ENCODE data around the gene LRRK1.
"Not testable (repeated sequence)": the region's sequence is repeated elsewhere in the genome, so short reads cannot be mapped to it uniquely, and the experiment has no call there.

The LRRK1 gene

GRCh38 chr15:101071651-101072050 lies 152.5 kb downstream of the LRRK1 start:
- no peak for DNase-seq (ENCODE audit: low spot score)

- not testable (repeated sequence) for DNase-seq (ENCODE audit: low spot score)
Observed at GRCh38 chr15:101072235-101072634, 153.1 kb downstream of the LRRK1 start.

DNA sequence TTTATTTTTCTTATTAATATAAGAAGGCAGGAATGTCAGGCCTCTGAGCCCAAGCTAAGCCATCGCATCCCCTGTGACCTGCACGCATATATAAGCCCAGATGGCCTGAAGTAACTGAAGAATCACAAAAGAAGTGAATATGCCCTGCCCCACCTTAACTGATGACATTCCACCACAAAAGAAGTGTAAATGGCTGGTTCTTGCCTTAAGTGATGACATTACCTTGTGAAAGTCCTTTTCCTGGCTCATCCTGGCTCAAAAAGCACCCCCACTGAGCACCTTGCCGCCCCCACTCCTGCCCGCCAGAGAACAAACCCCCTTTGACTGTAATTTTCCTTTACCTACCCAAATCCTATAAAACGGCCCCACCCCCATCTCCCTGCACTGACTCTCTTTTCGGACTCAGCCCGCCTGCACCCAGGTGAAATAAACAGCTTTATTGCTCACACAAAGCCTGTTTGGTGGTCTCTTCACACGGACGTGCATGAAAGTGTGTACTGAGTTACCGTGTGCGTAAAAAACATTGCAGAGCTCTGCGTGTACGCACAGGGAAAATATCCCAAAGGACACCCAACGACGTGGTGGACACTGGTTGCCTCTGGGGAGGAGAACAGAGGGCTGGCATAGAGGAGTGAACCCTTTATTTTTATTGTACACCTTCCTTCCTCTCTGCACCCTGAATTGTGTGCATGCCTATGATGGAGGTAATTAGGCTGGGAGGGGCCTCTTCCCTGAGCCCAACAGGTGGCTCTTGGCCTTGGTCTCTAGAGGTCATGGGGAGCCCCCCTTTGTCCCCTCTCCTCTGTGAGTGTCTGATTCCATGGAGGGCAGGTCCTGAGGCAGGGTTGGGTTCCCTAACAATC lies 158.9 kb downstream of the LRRK1 start:
- DNase-seq (ENCODE audit: low spot score), result not testable (repeated sequence)

DNA sequence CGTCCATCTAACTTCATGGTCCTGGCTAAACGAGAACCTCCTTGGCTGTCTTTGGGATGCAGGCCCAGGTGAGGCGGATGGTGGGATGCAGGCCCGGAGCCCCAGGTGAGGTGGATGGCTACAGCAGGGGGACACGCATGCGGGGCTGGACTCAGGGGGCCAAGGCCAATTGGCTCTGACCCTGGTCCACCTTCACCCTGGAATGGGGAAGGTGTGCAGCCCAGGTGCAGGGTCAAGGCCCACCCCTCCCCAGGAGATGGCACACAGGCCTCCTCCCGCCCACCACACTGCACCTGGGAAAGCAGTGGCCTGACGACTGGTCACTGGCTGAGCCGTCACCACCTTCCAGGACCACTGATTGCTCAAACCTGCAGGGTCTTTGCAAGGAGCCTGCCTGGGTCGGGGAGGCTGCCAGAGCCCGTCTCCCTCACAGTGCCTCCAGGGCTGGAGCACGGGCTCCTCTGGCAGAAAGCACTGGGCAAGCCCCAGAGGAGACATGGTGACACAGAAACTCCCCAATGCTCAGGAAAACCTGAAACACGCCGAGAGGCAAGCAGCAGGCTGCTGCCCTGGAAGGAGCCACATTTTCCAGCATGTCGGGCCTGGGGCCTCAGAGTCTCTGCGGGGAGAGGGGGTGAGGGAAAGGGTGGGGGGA lies 159.6 kb downstream of the LRRK1 start:
- no peak for DNase-seq (ENCODE audit: low spot score)

GRCh38 chr15:101081900-101082299 lies 162.7 kb downstream of the LRRK1 start:
- no peak for DNase-seq (ENCODE audit: low spot score)

DNA sequence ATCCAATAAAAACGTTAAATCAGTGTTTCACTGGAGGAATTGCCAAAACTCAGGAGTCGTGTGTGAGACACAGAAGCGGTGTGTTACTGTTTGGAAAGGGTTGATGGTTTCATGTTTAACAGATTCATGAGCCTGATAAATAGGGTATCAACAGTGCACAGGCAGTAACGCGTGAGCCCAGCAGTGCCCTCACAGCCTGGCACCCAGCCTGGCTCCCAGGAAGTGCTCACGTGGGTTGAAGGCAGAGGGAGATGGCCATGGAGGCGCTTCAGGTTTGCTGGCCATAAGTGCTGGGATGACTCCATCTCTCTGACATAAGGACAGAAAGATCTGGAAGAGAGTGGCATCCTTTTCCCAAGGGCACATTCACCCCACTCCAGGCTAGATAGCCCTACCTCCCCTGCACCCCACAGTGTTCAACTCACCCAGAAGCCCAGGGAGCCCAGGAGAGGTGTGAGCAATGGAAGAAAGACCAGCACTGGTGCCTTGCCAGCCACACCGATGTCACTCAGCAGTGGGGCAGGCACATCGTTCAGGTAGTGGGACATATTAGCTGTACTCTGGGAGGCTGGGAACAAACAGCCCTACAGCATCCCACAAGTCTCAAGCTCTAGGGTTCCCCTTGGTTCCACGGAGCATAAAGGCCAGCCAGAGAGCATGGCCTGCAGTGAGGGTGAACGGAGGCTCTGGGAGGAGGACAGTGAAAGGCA lies 164.3 kb downstream of the LRRK1 start:
- DNase-seq (ENCODE audit: low spot score), result no peak

- no peak for DNase-seq (ENCODE audit: low spot score)
Observed at GRCh38 chr15:101084801-101085200, 165.6 kb downstream of the LRRK1 start.

- DNase-seq (ENCODE audit: low spot score), result no peak
Observed at GRCh38 chr15:101085311-101085700, 166.1 kb downstream of the LRRK1 start.

- DNase-seq (ENCODE audit: low spot score), result no peak
Observed at GRCh38 chr15:101086394-101087171, 167.4 kb downstream of the LRRK1 start.

GRCh38 chr15:101087172-101087769 lies 168.1 kb downstream of the LRRK1 start:
- no peak for DNase-seq (ENCODE audit: low spot score)

GRCh38 chr15:101088271-101088670 lies 169.1 kb downstream of the LRRK1 start:
- DNase-seq (ENCODE audit: low spot score), result no peak

GRCh38 chr15:101088788-101089578 lies 169.8 kb downstream of the LRRK1 start:
- DNase-seq (ENCODE audit: low spot score), result peak; percentile 35

GRCh38 chr15:101089579-101090427 lies 170.6 kb downstream of the LRRK1 start:
- DNase-seq (ENCODE audit: low spot score), result no peak

DNA sequence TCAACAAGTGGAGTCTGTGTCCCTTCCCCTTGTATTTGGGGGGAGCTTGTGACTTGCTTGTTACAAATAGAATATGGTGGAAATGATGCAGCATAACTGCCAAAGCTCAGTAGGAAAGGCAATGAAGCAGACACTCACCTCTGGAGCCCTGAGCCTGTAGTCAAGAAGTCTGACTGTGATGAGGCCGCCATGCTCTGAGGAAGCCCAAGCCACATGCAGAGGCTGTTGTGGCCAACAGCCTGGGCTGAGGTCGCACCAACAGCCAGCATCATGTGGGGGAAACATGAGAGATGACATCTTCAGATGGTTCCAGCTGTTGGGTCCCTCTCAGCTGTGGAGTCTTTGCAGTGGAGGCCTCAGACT lies 171.3 kb downstream of the LRRK1 start:
- DNase-seq (ENCODE audit: low spot score), result no peak

GRCh38 chr15:101091080-101092017 lies 172.2 kb downstream of the LRRK1 start:
- peak; percentile 28 for DNase-seq (ENCODE audit: low spot score)

- DNase-seq (ENCODE audit: low spot score), result no peak
Observed at GRCh38 chr15:101092156-101092866, 173.2 kb downstream of the LRRK1 start.

DNA sequence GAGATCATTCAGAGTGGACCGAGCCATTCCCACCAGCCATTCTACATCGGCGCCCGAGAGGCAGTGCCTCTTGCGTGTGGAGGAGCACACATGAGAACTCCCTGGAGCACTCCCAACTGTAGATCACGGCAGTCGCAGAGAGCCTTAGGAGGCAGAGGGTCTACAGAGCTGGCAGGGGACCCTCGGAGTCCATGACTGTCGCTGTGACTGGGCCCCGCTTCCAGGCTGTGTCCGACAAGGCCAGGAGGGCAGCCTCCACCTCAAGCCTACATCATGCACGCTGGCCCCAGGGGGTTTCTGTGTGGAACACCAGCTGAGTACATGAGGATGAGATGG lies 173.7 kb downstream of the LRRK1 start:
- DNase-seq (ENCODE audit: low spot score), result no peak

DNA sequence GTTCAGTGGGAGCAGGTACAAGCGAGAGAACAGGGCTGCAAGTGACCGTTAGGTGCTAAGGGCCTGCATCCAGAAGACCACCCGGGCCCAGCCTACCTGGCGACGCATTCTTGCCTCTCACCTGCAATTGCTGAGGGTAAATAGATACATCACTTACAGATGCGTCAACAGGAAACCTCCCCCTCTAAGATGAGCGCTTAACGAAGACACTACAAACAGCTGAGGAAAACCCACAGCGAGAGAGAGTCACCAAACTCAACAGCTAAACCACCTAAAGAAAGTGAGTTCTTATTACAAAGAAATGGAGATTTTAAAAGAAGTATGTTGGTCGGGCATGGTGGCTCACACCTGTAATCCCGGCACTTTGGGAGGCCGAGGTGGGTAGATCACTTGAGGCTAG lies 174.8 kb downstream of the LRRK1 start:
- DNase-seq (ENCODE audit: low spot score), result no peak
